Measurements from ENCODE around the gene AFAP1L2.

AFAP1L2 gene

DNA sequence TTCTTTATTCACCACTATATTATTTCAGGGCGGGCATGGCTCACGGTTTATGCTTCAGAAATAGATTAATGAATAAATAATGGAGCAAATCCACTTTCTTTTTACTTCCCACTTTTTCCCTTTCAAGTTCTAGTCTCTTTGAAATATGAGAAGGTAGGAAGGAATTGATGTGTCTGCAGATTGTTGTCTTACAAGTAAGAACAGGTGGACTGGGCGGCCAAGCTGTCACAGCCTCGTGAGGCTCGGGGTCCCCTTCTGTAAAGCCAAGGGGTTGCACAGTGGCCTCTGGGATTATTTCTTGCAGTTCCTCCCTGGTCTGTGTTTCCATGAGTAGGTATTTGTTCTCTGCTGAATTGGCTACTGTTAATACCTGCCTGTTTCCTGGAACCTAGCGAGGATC lies 154.1 kb downstream of the AFAP1L2 start:
- TF ChIP-seq, protein P1, sequence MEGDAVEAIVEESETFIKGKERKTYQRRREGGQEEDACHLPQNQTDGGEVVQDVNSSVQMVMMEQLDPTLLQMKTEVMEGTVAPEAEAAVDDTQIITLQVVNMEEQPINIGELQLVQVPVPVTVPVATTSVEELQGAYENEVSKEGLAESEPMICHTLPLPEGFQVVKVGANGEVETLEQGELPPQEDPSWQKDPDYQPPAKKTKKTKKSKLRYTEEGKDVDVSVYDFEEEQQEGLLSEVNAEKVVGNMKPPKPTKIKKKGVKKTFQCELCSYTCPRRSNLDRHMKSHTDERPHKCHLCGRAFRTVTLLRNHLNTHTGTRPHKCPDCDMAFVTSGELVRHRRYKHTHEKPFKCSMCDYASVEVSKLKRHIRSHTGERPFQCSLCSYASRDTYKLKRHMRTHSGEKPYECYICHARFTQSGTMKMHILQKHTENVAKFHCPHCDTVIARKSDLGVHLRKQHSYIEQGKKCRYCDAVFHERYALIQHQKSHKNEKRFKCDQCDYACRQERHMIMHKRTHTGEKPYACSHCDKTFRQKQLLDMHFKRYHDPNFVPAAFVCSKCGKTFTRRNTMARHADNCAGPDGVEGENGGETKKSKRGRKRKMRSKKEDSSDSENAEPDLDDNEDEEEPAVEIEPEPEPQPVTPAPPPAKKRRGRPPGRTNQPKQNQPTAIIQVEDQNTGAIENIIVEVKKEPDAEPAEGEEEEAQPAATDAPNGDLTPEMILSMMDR (IDR thresholded peaks at IDR 0.05; ENCODE audit: low read depth, low read length) = no peak
- Histone ChIP-seq H3K9me3 (no peaks in the 10 kb centered on the region), H3K4me3 (ENCODE audit: low read depth, low read length) (no peak overlapping the region), H3K27me3 (no peaks in the 10 kb centered on the region), H3K36me3 (no peaks in the 10 kb centered on the region), H3K4me1 (no peaks in the 10 kb centered on the region)
- no peak for DNase-seq

DNA sequence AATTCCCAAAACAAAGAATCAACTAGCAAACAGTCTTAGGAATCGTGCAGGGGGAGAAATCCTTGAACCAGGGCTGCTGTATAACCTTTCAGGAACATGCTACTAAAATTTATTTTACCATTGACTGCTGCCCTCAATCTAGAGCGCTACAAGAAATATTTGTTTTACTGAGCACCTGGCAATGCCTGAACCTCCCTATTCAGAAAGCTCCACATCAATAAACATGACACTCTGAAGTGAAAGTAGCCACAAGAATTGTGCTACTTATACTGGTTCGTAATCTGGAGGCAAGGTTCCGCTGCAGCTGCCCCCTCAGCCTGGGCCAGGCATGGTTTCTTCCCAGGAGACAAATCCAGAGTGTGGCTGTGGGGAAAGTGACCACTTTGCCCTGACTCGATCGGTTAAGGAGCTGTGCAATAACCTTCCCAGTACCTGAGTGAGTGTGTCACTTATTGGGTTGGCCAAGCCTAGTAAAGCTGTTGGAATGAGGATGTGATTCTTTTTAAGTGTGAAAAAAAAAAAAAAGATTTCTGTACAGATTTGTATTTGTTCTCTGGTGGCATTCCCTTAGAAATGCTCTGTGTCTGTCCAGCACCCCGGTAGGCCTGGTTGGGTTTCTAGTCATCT lies 157.5 kb downstream of the AFAP1L2 start:
- DNase-seq = no peak
- Histone ChIP-seq H3K27me3 (peaks cover 32% of the 10 kb centered on the region), H3K4me1 (no peaks in the 10 kb centered on the region), H3K9me3 (no peaks in the 10 kb centered on the region), H3K36me3 (no peaks in the 10 kb centered on the region), H3K4me3 (ENCODE audit: low read depth, low read length) (no peak overlapping the region)
- TF ChIP-seq, protein P1 (IDR thresholded peaks at IDR 0.05; ENCODE audit: low read depth, low read length) = no peak

DNA sequence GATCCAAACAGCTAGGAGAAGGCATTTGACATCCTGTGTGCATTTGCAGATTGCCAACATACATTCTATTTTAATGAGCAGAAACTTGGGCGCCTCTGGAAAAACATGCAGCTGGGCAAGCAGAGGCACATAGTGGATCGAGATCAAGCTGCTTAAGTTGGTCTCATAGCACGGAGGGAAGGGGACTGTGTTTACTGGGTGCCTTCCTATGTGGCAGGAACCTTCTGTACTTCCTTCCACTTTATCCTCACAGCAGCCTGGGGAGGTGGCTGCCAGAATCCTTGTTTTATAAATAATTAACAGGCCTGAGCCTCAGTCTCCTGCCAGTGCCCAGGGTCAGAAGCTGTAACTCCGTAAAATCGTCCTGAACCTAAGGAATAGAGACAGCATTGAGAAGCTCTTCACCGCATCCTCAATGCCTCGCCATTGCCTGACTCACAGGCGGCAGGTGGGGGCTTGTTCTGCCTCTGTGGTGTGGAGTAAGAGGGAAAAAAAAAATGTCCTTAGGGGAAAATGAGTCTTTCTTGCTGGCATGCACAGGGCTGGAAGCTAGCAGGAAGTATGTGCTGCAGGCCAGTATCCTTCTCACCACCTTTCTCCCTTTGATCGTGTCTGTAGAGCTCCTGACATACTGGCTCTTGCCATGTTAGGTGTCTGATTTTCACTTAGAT lies 159.0 kb downstream of the AFAP1L2 start:
- TF ChIP-seq, protein P1 (IDR thresholded peaks at IDR 0.05; ENCODE audit: low read depth, low read length) = no peak
- no peaks in the 10 kb centered on the region for H3K36me3 ChIP-seq
- H3K9me3 ChIP-seq = no peaks in the 10 kb centered on the region
- peaks cover 48% of the 10 kb centered on the region for H3K27me3 ChIP-seq
- no peaks in the 10 kb centered on the region for H3K4me1 ChIP-seq
- DNase-seq = no peak
- no peak overlapping the region for H3K4me3 ChIP-seq (ENCODE audit: low read depth, low read length)

Measured in BE2C (cell line).